HepG2 (cell line): ENCODE measurements around the gene CD4. TPM values are rescaled to one million over a fixed set of nuclear protein-coding genes. Genes with fewer than 3 reads are reported as not detected.
A peak's percentile ranks its signal among the peaks of the same experiment; 100 is the strongest.

ENCODE experiments used
- BORCS8-MEF2B ChIP-seq: sonication (generic); formaldehyde crosslinking; IDR thresholded peaks from 2 replicates; pipeline ENCODE4 v1.8.0; 2022; ENCODE audit warnings: mild to moderate bottlenecking, missing genetic modification reagents
- CBX2 ChIP-seq, 2 experiments: fragments of 200-600 bp in 1 of 2; sonication (generic); formaldehyde crosslinking in 1 of 2; IDR thresholded peaks; 2 replicates each; pipeline versions ENCODE4 v1.7.0 to v1.8.1; 2018 to 2022; ENCODE audit warnings: low read depth in 2 of 2, low read length in 1 of 2, mild to moderate bottlenecking in 1 of 2, missing genetic modification reagents in 1 of 2
- KDM6A ChIP-seq: IDR thresholded peaks from 2 replicates; pipeline ENCODE4 v1.6.1; 2016; ENCODE audit warnings: low read depth
- NR3C1 ChIP-seq: sonication (generic); formaldehyde crosslinking; IDR thresholded peaks from 2 replicates; pipeline ENCODE4 v1.4.0; 2020; ENCODE audit warnings: missing genetic modification reagents
- RARG ChIP-seq: sonication (generic); formaldehyde crosslinking; IDR thresholded peaks from 2 replicates; pipeline ENCODE4 v1.4.0; 2020; ENCODE audit warnings: low read depth, mild to moderate bottlenecking, missing genetic modification reagents
- RFXANK ChIP-seq: IDR thresholded peaks from 2 replicates; pipeline ENCODE4 v1.6.1; 2016
- SMYD3 ChIP-seq: sonication (generic); formaldehyde crosslinking; IDR thresholded peaks from 2 replicates; pipeline ENCODE4 v1.8.1; 2023; ENCODE audit warnings: mild to moderate bottlenecking, missing genetic modification reagents
- SYNCRIP ChIP-seq: fragments of 200-400 bp; formaldehyde crosslinking; IDR thresholded peaks from 2 replicates; pipeline ENCODE4 v1.6.1; 2018; ENCODE audit warnings: mild to moderate bottlenecking, low read depth, low read length; ENCODE audit not compliant: insufficient read depth
- ZBTB3 ChIP-seq: sonication (generic); formaldehyde crosslinking; IDR thresholded peaks from 2 replicates; pipeline ENCODE4 v1.4.0; 2020; ENCODE audit warnings: low read depth, mild to moderate bottlenecking, moderate library complexity, missing genetic modification reagents, borderline replicate concordance
- ZNF20 ChIP-seq: sonication (generic); formaldehyde crosslinking; IDR thresholded peaks from 2 replicates; pipeline ENCODE4 v1.4.0; 2020; ENCODE audit warnings: mild to moderate bottlenecking, moderate library complexity, missing genetic modification reagents
- ZNF230 ChIP-seq: sonication (generic); formaldehyde crosslinking; IDR thresholded peaks from 2 replicates; pipeline ENCODE4 v1.4.0; 2020; ENCODE audit warnings: mild to moderate bottlenecking, missing genetic modification reagents
- ZNF33A ChIP-seq: sonication (generic); formaldehyde crosslinking; IDR thresholded peaks from 2 replicates; pipeline ENCODE4 v1.5.1; 2020; ENCODE audit warnings: missing genetic modification reagents, mild to moderate bottlenecking, moderate library complexity, borderline replicate concordance
- ZNF614 ChIP-seq: IDR thresholded peaks from 2 replicates; pipeline ENCODE4 v1.6.1; 2018; ENCODE audit warnings: missing biosample characterization, missing genetic modification reagents, inconsistent platforms, borderline replicate concordance
- polyA plus RNA-seq, 8 experiments: library from polyadenylated mRNA; depleted of rRNA in 3 of 8; stranded (reverse) in 7 of 8; unstranded in 1 of 8; fragments of >200 nt; fragmentation: Illumina TruSeq in 4 of 8; extraction: Trizol in 4 of 8; gene quantifications; 2 replicates each; pipeline versions ENCODE4 v1.2.1 to v1.2.3, GENCODE V29; 2011 to 2016; ENCODE audit warnings: low read depth in 4 of 8, missing spikeins in 1 of 8, mixed read lengths in 1 of 8; ENCODE audit not compliant: insufficient read depth in 1 of 8
- total RNA-seq, 5 experiments: library from RNA; depleted of rRNA; stranded (reverse); fragments of >200 nt; fragmentation: Illumina TruSeq; extraction: Trizol; gene quantifications; 2 replicates each; pipeline ENCODE4 v1.2.3, GENCODE V29; 2016; ENCODE audit warnings: low read depth in 1 of 5
- TF ChIP-seq, protein P1 (sequence below): sonication (generic); IDR thresholded peaks from 2 replicates; pipeline ENCODE4 v1.6.1; 2016; ENCODE audit warnings: low read depth, borderline replicate concordance
- TF ChIP-seq, protein P2 (sequence below): sonication (generic); formaldehyde crosslinking; IDR thresholded peaks from 2 replicates; pipeline ENCODE4 v1.8.0; 2022; ENCODE audit warnings: mild to moderate bottlenecking, missing genetic modification reagents, moderate library complexity
- TF ChIP-seq, protein P3 (sequence below): IDR thresholded peaks from 2 replicates; pipeline ENCODE4 v1.4.0; 2020; ENCODE audit warnings: mild to moderate bottlenecking, missing genetic modification reagents
- TF ChIP-seq, protein P4 (sequence below): sonication (generic); formaldehyde crosslinking; IDR thresholded peaks from 2 replicates; pipeline ENCODE4 v1.4.0; 2020; ENCODE audit warnings: missing genetic modification reagents, borderline replicate concordance

Gene CD4
- total and polyA plus RNA-seq, 2 of the 13 experiments (the other 11 are each of a cell fraction or from before 2014, with no cell fraction given), result 0.07 to 0.95 TPM

DNA sequence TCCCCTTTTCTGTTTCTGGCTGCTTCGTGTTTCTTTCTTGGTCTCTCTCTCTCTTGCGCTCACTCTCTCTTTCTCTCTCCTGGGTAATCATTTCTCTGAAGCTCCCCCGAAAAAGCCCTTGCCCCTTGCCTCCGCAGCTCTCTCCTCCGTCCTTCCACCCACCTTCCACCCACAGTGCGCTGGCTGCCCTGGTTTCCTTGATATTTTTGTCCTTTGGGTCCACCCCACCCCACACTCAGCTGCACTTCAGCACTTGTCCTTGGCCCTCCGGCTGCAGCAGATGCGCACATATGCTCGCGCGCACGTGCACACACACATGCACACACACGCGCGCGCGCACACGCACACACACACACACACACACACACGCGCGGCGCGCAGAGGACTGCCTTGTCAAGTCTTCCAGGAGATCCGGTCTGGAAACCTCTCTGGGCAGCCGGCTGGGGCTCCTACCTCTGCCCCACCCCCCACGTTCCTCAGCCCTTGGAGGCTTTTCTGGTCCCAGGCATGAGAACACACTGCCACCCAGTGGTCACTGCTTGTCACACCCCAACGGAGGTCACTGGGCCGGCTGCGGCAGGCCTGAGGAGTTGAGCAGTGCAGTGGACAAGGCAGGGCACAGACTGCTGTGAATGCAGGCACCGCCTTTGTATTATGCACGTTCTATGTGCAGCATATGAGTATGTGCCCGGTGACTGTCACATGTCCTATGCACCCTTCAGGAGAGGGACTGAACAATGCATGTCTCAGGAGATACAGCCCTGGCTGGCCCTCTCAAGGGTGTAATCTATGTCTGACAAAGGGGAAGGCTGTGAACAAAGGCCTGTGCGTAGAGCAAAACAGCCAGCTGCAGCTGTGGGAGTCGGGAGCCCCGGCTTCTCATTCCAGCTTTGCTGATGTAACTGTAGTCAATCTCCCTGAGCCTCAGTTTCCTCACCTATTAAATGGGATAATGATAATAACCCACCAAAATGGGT, 10.5 kb upstream of the CD4 start (continued):
- TF ChIP-seq, protein P1, sequence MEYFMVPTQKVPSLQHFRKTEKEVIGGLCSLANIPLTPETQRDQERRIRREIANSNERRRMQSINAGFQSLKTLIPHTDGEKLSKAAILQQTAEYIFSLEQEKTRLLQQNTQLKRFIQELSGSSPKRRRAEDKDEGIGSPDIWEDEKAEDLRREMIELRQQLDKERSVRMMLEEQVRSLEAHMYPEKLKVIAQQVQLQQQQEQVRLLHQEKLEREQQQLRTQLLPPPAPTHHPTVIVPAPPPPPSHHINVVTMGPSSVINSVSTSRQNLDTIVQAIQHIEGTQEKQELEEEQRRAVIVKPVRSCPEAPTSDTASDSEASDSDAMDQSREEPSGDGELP, result peak; percentile 59; the same call in 1 of the 2 replicates
- no peak for TF ChIP-seq RARG (CRISPR knock-in tag)
- TF ChIP-seq, protein P2, sequence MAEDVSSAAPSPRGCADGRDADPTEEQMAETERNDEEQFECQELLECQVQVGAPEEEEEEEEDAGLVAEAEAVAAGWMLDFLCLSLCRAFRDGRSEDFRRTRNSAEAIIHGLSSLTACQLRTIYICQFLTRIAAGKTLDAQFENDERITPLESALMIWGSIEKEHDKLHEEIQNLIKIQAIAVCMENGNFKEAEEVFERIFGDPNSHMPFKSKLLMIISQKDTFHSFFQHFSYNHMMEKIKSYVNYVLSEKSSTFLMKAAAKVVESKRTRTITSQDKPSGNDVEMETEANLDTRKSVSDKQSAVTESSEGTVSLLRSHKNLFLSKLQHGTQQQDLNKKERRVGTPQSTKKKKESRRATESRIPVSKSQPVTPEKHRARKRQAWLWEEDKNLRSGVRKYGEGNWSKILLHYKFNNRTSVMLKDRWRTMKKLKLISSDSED (CRISPR knock-in tag), result no peak
- no peak for TF ChIP-seq ZNF230
- TF ChIP-seq, protein P3, sequence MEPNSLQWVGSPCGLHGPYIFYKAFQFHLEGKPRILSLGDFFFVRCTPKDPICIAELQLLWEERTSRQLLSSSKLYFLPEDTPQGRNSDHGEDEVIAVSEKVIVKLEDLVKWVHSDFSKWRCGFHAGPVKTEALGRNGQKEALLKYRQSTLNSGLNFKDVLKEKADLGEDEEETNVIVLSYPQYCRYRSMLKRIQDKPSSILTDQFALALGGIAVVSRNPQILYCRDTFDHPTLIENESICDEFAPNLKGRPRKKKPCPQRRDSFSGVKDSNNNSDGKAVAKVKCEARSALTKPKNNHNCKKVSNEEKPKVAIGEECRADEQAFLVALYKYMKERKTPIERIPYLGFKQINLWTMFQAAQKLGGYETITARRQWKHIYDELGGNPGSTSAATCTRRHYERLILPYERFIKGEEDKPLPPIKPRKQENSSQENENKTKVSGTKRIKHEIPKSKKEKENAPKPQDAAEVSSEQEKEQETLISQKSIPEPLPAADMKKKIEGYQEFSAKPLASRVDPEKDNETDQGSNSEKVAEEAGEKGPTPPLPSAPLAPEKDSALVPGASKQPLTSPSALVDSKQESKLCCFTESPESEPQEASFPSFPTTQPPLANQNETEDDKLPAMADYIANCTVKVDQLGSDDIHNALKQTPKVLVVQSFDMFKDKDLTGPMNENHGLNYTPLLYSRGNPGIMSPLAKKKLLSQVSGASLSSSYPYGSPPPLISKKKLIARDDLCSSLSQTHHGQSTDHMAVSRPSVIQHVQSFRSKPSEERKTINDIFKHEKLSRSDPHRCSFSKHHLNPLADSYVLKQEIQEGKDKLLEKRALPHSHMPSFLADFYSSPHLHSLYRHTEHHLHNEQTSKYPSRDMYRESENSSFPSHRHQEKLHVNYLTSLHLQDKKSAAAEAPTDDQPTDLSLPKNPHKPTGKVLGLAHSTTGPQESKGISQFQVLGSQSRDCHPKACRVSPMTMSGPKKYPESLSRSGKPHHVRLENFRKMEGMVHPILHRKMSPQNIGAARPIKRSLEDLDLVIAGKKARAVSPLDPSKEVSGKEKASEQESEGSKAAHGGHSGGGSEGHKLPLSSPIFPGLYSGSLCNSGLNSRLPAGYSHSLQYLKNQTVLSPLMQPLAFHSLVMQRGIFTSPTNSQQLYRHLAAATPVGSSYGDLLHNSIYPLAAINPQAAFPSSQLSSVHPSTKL (CRISPR knock-in tag), result peak; percentile 70
- no peak for TF ChIP-seq KDM6A
- no peak for TF ChIP-seq ZNF20 (CRISPR knock-in tag)
- TF ChIP-seq ZBTB3 (CRISPR knock-in tag), result no peak
- TF ChIP-seq BORCS8-MEF2B (CRISPR knock-in tag), result no peak; the same call in 1 of the 2 replicates
- TF ChIP-seq CBX2 (IDR thresholded peaks at IDR 0.05; ENCODE audit: low read depth, low read length), result no peak
- no peak for TF ChIP-seq CBX2 (CRISPR knock-in tag; IDR thresholded peaks at IDR 0.05; ENCODE audit: low read depth)
- no peak for TF ChIP-seq NR3C1 (CRISPR knock-in tag)
- TF ChIP-seq SYNCRIP, result no peak
- TF ChIP-seq SMYD3, result no peak; the same call in 1 of the 2 replicates
- no peak for TF ChIP-seq ZNF33A (CRISPR knock-in tag)
- TF ChIP-seq ZNF614, result peak; percentile 82; the same call in 1 of the 2 replicates
- 0 out of 2 replicates have a peak, but pooled peaks have one; percentile 67 for TF ChIP-seq RFXANK (CRISPR knock-in tag)
- TF ChIP-seq, protein P4, sequence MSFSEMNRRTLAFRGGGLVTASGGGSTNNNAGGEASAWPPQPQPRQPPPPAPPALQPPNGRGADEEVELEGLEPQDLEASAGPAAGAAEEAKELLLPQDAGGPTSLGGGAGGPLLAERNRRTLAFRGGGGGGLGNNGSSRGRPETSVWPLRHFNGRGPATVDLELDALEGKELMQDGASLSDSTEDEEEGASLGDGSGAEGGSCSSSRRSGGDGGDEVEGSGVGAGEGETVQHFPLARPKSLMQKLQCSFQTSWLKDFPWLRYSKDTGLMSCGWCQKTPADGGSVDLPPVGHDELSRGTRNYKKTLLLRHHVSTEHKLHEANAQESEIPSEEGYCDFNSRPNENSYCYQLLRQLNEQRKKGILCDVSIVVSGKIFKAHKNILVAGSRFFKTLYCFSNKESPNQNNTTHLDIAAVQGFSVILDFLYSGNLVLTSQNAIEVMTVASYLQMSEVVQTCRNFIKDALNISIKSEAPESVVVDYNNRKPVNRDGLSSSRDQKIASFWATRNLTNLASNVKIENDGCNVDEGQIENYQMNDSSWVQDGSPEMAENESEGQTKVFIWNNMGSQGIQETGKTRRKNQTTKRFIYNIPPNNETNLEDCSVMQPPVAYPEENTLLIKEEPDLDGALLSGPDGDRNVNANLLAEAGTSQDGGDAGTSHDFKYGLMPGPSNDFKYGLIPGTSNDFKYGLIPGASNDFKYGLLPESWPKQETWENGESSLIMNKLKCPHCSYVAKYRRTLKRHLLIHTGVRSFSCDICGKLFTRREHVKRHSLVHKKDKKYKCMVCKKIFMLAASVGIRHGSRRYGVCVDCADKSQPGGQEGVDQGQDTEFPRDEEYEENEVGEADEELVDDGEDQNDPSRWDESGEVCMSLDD (CRISPR knock-in tag), result no peak
